GM21619 (cell line): ENCODE results near the gene STEAP2.

Experiments
- ATAC-seq: cut with Tn5 transposase; IDR thresholded peaks from one replicate; pipeline ENCODE4 v1.9.1; 2021; ENCODE audit not compliant: unreplicated experiment

Gene STEAP2

GRCh38 chr7:90267263-90267858 lies 55.8 kb downstream of the STEAP2 start:
- ATAC-seq: no peak

- no peak for ATAC-seq
Measured at GRCh38 chr7:90269163-90269562, 57.6 kb downstream of the STEAP2 start.

- no peak for ATAC-seq
Measured at GRCh38 chr7:90270431-90271178, 59.1 kb downstream of the STEAP2 start.

GRCh38 chr7:90271753-90272152 lies 60.2 kb downstream of the STEAP2 start:
- ATAC-seq: no peak

GRCh38 chr7:90272242-90272641 lies 60.7 kb downstream of the STEAP2 start:
- ATAC-seq: no peak

GRCh38 chr7:90274161-90274560 lies 62.6 kb downstream of the STEAP2 start:
- ATAC-seq: no peak

- no peak for ATAC-seq
Measured at GRCh38 chr7:90276033-90276728, 64.6 kb downstream of the STEAP2 start.
